ENCODE results near the gene LTBP4.
A peak's percentile ranks its signal among the peaks of the same experiment; 100 is the strongest.
"Not testable (repeated sequence)": the region's sequence is repeated elsewhere in the genome, so short reads cannot be mapped to it uniquely, and the experiment has no call there.

The LTBP4 gene, protein sequence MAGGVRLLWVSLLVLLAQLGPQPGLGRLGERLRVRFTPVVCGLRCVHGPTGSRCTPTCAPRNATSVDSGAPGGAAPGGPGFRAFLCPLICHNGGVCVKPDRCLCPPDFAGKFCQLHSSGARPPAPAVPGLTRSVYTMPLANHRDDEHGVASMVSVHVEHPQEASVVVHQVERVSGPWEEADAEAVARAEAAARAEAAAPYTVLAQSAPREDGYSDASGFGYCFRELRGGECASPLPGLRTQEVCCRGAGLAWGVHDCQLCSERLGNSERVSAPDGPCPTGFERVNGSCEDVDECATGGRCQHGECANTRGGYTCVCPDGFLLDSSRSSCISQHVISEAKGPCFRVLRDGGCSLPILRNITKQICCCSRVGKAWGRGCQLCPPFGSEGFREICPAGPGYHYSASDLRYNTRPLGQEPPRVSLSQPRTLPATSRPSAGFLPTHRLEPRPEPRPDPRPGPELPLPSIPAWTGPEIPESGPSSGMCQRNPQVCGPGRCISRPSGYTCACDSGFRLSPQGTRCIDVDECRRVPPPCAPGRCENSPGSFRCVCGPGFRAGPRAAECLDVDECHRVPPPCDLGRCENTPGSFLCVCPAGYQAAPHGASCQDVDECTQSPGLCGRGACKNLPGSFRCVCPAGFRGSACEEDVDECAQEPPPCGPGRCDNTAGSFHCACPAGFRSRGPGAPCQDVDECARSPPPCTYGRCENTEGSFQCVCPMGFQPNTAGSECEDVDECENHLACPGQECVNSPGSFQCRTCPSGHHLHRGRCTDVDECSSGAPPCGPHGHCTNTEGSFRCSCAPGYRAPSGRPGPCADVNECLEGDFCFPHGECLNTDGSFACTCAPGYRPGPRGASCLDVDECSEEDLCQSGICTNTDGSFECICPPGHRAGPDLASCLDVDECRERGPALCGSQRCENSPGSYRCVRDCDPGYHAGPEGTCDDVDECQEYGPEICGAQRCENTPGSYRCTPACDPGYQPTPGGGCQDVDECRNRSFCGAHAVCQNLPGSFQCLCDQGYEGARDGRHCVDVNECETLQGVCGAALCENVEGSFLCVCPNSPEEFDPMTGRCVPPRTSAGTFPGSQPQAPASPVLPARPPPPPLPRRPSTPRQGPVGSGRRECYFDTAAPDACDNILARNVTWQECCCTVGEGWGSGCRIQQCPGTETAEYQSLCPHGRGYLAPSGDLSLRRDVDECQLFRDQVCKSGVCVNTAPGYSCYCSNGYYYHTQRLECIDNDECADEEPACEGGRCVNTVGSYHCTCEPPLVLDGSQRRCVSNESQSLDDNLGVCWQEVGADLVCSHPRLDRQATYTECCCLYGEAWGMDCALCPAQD (N-terminal part only)

GRCh38 chr19:40601134-40601974 lies at the start of gene LTBP4:
Gene LTBP4, plus strand, starts transcription at chr19:40601369. Its CDS starts 19 bp downstream, at chr19:40601388.
- DNase-seq (ENCODE audit: low read depth) = no peak

DNA sequence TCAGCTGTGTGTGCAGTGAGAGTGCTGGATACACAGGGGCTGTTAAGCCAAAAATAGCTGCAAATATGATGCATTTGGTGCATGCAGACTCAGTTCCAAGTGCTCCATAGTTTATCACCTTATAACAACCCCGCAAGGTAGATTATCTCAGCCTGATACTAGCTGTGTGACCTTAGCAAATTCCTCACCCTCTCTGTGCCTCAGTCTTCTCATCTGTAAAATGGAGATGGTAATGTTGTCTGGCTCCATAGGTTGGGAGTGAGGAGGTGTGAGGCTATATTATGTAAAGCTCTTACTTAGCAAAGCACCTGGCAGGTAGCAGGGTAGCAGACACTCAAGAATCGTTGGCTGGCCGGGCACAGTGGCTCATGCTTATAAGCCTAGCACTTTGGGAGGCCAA lies 48.3 kb upstream of the LTBP4 start:
- DNase-seq (ENCODE audit: low read depth) = no peak

GRCh38 chr19:40553885-40554857 lies 47.0 kb upstream of the LTBP4 start:
- DNase-seq (ENCODE audit: low read depth) = no peak

DNA sequence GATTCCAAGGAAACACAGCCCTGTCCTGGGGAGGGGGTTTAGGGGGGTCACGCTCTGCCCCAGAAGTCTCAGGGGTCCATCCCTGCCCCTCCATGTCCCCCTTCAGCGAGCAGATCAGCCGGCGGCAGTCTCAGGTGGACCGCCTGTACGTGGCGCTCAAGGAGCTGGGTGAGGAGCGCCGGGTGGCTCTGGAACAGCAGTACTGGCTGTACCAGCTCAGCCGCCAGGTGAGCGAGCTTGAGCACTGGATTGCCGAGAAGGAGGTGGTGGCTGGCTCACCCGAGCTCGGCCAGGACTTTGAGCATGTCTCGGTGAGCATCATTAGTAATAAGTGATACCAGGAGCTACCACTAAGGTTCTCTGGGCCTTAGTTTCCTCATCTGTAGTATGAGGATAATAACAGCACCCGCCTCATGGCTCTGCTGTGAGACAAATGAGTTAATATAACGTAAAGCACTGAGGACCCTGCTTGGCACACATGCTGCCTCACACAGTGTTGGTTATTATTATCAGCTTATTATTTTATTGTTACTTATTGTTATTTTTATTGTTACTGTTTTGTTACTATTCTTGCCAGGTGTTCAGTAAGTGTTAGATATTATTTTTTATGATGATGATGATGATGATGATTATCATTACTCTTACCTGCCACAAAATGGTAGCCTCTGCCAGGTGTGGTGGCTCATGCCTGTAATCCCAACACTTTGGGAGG lies 45.0 kb upstream of the LTBP4 start:
- DNase-seq (ENCODE audit: low read depth) = no peak

- DNase-seq (ENCODE audit: low read depth) = no peak
Observed at GRCh38 chr19:40556953-40557530, 44.1 kb upstream of the LTBP4 start.

- DNase-seq (ENCODE audit: low read depth) = no peak
Observed at GRCh38 chr19:40559394-40559793, 41.8 kb upstream of the LTBP4 start.

GRCh38 chr19:40560092-40560507 lies 41.1 kb upstream of the LTBP4 start:
- DNase-seq (ENCODE audit: low read depth) = no peak

GRCh38 chr19:40561947-40562346 lies 39.2 kb upstream of the LTBP4 start:
- DNase-seq (ENCODE audit: low read depth) = no peak

- DNase-seq (ENCODE audit: low read depth) = not testable (repeated sequence)
Observed at GRCh38 chr19:40564535-40564934, 36.6 kb upstream of the LTBP4 start.

DNA sequence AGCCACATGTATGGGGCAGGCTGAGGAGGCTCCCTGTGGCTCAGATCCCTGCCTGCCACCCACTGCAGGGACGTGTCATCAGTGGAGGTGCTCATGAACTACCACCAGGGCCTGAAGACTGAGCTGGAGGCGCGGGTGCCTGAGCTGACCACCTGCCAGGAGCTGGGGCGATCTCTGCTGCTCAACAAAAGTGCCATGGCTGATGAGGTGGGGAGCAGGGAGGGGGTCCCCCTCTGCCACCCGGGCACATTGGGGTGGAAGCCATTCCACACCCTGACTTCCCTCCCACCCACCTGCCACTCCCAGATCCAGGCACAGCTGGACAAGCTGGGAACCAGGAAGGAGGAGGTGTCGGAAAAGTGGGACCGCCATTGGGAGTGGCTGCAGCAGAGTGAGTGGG lies 35.8 kb upstream of the LTBP4 start:
- no peak for DNase-seq (ENCODE audit: low read depth)

DNA sequence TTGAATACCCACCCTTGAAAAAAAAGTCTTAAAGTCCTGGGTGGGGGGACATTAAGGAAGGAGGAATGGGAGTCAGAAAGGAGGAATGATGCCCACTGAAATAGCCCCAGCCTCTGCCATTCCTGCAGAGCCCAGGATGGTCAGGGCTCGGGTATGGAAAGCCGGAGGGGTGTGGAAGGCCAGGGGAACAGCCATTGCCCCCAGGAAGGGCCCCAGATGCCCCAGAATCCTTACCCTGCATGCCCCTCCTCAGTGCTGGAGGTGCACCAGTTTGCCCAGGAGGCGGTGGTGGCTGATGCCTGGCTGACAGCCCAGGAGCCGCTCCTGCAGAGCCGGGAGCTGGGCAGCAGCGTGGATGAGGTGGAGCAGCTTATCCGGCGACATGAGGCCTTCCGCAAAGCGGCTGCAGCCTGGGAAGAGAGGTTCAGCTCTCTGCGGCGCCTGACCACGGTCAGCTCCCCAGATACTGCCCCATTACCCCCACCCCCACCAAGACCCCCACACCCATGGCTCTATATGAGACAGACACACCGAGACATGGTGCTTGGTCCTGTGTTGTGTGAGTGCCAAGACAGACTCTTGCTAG lies 35.2 kb upstream of the LTBP4 start:
- no peak for DNase-seq (ENCODE audit: low read depth)

GRCh38 chr19:40567040-40567749 lies 34.0 kb upstream of the LTBP4 start:
- DNase-seq (ENCODE audit: low read depth) = no peak

- DNase-seq (ENCODE audit: low read depth) = no peak
Observed at GRCh38 chr19:40567750-40568494, 33.2 kb upstream of the LTBP4 start.

- DNase-seq (ENCODE audit: low read depth) = peak; percentile 88
Observed at GRCh38 chr19:40570313-40571004, 30.7 kb upstream of the LTBP4 start.

- DNase-seq (ENCODE audit: low read depth) = no peak
Observed at GRCh38 chr19:40571005-40571318, 30.2 kb upstream of the LTBP4 start.

DNA sequence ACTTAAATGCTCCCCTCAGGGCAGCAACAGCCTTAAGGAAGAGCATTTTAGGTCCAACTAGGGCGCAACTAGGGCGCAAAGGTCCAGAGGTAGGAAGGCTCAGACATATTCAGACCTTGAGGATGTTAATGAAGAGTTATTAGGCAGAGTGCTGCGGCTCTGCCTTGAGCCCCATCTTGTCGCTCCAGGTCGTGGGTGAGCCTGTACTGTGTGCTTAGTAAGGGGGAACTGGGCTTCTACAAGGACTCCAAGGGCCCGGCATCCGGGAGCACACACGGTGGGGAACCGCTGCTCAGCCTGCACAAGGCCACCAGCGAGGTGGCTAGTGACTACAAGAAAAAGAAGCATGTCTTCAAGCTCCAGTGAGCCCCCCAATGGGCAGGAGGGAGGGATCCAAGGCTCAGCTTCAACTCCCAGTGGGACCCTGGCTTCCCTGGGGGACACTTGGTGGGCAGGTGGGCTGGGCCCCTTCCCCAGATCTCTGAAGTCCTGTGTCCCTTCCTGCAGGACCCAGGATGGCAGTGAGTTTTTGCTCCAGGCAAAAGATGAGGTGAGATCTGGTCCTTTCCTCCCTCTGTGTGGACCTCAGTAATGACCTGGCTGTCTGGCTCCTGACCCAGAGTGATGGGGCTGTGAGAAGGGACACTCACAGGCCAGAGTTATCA lies 29.2 kb upstream of the LTBP4 start:
- DNase-seq (ENCODE audit: low read depth) = no peak
